GM12873 (cell line): ENCODE results near the gene SYT8.

Experiments used
- TF ChIP-seq, protein P1 (sequence below): IDR thresholded peaks from 2 replicates; pipeline ENCODE4 v1.5.1; 2012; ENCODE audit warnings: low read depth, mild to moderate bottlenecking, moderate library complexity, low read length, control low read depth; ENCODE audit not compliant: insufficient read depth; ENCODE audit errors: missing control alignments

The SYT8 gene

DNA sequence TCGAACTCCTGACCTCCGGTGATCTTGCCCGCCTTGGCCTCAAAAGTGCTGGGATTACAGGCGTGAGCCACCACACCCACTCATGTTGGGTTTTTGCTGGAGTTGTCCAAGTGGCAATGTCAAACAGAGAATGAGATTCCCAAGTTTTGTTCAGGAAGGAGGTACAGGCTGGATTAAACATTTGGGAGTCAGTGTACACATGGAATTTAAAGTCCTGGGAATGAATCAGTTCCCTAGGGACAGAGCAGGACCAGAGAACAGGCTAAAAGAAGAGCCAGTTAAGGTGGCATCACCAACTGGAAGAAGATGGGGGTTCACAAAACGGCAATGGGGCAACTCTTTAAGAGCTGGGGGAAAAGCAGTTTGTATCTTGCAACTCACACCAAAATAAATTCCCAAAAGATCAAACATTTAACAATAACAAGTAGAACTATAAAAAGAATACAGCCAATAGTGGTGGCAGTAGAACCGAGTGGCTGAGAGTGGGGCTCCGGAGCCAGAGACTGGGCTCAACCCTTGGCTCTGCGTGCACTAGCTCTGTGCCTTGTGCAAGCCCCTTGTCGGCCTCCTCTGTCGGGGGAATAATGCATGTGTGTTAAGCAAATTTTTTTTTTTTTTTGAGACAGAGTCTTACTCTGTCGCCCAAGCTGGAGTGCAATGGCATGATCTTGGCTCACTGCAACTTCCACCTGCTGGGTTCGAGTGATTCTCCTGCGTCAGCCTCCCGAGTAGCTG lies 37.2 kb upstream of the SYT8 start:
- TF ChIP-seq, protein P1, sequence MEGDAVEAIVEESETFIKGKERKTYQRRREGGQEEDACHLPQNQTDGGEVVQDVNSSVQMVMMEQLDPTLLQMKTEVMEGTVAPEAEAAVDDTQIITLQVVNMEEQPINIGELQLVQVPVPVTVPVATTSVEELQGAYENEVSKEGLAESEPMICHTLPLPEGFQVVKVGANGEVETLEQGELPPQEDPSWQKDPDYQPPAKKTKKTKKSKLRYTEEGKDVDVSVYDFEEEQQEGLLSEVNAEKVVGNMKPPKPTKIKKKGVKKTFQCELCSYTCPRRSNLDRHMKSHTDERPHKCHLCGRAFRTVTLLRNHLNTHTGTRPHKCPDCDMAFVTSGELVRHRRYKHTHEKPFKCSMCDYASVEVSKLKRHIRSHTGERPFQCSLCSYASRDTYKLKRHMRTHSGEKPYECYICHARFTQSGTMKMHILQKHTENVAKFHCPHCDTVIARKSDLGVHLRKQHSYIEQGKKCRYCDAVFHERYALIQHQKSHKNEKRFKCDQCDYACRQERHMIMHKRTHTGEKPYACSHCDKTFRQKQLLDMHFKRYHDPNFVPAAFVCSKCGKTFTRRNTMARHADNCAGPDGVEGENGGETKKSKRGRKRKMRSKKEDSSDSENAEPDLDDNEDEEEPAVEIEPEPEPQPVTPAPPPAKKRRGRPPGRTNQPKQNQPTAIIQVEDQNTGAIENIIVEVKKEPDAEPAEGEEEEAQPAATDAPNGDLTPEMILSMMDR = no peak

DNA sequence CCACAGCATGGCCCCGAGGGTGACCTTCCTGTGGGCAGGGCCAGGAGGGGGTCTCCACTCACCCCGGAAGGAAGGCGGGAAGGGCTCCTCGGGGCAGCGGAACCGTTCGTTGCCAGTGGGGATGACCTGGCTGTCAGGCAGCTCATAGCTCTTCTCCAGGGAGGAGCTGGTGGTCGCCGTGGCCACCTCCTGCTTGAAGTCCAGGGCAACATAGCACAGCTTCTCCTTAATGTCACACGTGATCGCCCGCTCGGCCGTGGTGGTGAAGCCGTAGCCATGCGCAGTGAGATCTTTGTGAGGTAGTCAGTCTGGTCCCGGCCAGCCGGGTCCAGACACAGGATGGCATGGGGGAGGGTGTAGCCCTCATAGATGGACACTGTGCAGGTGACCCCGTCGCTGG lies 31.5 kb upstream of the SYT8 start:
- TF ChIP-seq, protein P1 = no peak

DNA sequence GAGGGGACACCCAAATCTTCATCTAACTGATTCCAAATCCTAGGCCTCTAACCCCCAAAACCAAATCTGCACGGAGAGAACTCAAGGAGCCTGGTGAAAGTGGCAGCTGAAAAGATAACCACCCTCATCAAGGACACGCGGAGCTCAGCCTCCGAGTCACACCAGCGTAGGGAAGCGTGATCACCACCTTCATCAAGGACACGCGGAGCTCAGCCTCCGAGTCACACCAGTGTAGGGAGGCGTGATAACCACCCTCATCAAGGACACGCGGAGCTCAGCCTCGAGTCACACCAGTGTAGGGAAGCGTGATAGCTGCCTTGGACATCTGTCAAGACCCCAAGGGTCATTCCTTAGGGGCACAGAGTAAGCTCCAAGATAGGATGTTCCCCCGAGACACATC lies 29.3 kb upstream of the SYT8 start:
- TF ChIP-seq, protein P1 = no peak

DNA sequence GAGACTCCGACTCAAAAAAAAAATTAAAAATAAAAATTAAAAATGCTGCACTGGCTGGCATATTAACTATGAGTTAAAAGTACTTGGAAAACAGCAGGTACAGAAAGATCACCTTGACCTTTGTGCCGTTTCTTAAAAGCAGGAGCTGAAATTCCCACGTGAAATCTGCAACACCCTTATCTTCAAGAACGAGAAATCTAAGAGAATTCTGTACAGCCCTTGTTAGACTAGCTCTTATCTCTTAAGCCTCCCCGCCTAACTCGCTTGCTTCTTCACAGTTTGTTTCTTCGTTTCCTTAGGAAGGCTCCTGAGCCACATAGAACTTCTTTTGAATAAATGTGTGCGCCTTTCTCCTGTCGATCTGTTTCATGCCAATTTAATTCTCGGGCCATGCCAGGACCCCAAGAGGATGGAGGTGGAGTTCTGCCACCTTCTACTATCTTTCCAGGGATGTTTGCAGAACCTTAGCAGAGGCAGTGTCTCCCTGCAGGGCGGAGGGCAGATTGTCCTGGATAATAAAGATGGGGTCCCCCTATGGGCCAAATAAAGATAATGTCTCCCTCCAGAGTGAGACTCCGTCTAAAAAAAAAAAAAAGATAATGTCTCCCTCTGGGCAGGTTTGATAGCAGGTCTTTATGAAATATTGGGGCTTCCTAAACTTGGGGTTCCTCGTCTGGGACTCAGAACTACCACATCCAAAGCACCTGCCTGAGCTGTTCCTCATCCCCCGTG lies 27.4 kb upstream of the SYT8 start:
- TF ChIP-seq, protein P1 = no peak

DNA sequence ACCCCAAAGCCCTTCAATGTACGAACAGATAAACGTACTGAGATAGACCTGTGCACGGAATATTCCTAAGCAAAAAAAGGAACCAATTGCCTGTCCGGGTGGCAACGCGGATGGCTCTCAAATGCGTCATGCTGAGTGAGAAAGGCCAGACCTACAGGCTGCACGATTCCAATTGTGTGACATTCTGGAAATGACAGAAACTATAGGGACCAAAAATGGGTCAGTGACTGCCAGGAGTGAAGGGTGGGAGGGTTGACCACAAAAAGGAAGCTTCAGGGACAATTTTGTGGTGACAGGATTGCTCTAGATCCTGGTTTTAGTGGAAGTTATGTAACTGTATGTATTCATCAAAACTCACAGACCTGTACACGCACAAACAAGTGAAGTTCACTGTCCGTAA lies 24.0 kb upstream of the SYT8 start:
- TF ChIP-seq, protein P1 = no peak

DNA sequence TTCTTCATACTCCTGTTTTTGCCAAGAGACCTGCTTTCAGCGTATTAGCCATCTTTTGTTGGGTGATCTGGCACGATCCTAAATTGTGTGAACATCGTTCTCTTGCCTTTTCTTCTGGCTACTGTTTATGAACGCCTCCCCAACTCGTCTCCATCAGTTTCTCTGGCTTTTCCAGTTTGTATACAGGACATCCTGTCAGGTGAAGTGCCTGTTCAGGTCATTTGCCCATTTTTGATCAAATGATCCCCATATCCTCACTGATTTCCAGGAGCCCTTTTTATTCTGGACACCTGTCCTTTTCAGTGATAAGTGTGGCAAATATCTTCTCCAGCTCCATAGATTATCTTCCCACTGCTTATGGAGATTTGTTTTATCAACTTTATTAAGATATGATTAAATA lies 22.5 kb upstream of the SYT8 start:
- TF ChIP-seq, protein P1 = no peak

DNA sequence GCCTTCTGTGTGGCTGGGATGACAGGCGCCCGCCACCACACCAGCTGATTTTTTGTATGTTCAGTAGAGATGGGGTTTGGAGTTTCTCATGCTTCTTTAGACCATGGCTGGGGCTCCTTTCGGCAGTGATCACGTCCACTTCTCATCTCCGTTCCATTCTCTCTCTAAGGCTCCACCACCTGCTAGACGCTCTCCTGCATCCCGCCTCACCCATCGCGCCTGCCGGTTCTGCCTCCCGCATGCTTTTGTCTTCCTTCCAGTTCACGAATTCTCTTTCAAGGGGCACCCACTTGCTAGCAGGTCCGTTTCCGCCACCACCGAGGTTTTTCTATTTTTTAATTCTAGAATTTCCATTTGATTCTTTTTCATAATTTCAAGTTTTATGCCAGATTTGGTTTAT lies 22.0 kb upstream of the SYT8 start:
- TF ChIP-seq, protein P1 = no peak
